HG02852 (cell line): ENCODE data around the gene MAP3K5.
"Not testable (repeated sequence)": the region's sequence is repeated elsewhere in the genome, so short reads cannot be mapped to it uniquely, and the experiment has no call there.

Experiments
- ATAC-seq: cut with Tn5 transposase; IDR thresholded peaks from one replicate; pipeline ENCODE4 v1.9.1; 2021; ENCODE audit warnings: mild to moderate bottlenecking, moderate library complexity; ENCODE audit not compliant: unreplicated experiment

The MAP3K5 gene

GRCh38 chr6:136795386-136795785, 3.1 kb upstream of the MAP3K5 start:
- no peak for ATAC-seq

- no peak for ATAC-seq
Measured at GRCh38 chr6:136793363-136793762, 1.1 kb upstream of the MAP3K5 start.

- ATAC-seq = no peak
Measured at GRCh38 chr6:136792095-136792409, 225 bp downstream of the MAP3K5 start.

- ATAC-seq = peak; percentile 35
Measured at GRCh38 chr6:136791296-136792094, 782 bp downstream of the MAP3K5 start.

- ATAC-seq = no peak
Measured at GRCh38 chr6:136790411-136791295, 1.6 kb downstream of the MAP3K5 start.

GRCh38 chr6:136789440-136789839, 2.8 kb downstream of the MAP3K5 start:
- ATAC-seq = not testable (repeated sequence)

- no peak for ATAC-seq
Measured at GRCh38 chr6:136788069-136788902, 4.0 kb downstream of the MAP3K5 start.

GRCh38 chr6:136787726-136788068, 4.6 kb downstream of the MAP3K5 start:
- no peak for ATAC-seq

- no peak for ATAC-seq
Measured at GRCh38 chr6:136786658-136787057, 5.6 kb downstream of the MAP3K5 start.

GRCh38 chr6:136784910-136785746, 7.1 kb downstream of the MAP3K5 start:
- peak; percentile 38 for ATAC-seq

GRCh38 chr6:136784271-136784664, 8.0 kb downstream of the MAP3K5 start:
- no peak for ATAC-seq

GRCh38 chr6:136783495-136784270, 8.6 kb downstream of the MAP3K5 start:
- ATAC-seq = peak; percentile 56

- ATAC-seq = no peak
Measured at GRCh38 chr6:136783021-136783420, 9.3 kb downstream of the MAP3K5 start.

- no peak for ATAC-seq
Measured at GRCh38 chr6:136782021-136782770, 10.1 kb downstream of the MAP3K5 start.

GRCh38 chr6:136780972-136781371, 11.3 kb downstream of the MAP3K5 start:
- ATAC-seq = no peak

GRCh38 chr6:136779682-136780081, 12.6 kb downstream of the MAP3K5 start:
- ATAC-seq = no peak

- ATAC-seq = no peak
Measured at GRCh38 chr6:136777651-136778050, 14.6 kb downstream of the MAP3K5 start.

GRCh38 chr6:136775548-136775947, 16.7 kb downstream of the MAP3K5 start:
- ATAC-seq = no peak

- ATAC-seq = no peak
Measured at GRCh38 chr6:136775081-136775480, 17.2 kb downstream of the MAP3K5 start.
